ENCODE measurements around the gene HTRA2. TPM values are rescaled to one million over a fixed set of nuclear protein-coding genes. Genes with fewer than 3 reads are reported as not detected.

HTRA2 gene
- polyA plus RNA-seq, 3 donors: 31.2 to 34.5 (median 31.4) TPM

GRCh38 chr2:74511104-74511989 is 18.4 kb upstream of the HTRA2 start:
- DNase-seq (ENCODE audit: extremely low read depth in 1 of 11, low read depth in 9 of 11, low spot score in 4 of 11): no peak

GRCh38 chr2:74512744-74513604 is 16.8 kb upstream of the HTRA2 start:
- DNase-seq (ENCODE audit: extremely low read depth in 1 of 11, low read depth in 9 of 11, low spot score in 4 of 11): no peak

GRCh38 chr2:74513605-74514367 is 15.9 kb upstream of the HTRA2 start:
- no peak for DNase-seq (ENCODE audit: extremely low read depth in 1 of 11, low read depth in 9 of 11, low spot score in 4 of 11)

- DNase-seq (ENCODE audit: extremely low read depth in 1 of 11, low read depth in 9 of 11, low spot score in 4 of 11): no peak
Observed at GRCh38 chr2:74514368-74515270, 15.1 kb upstream of the HTRA2 start, which contains the start of gene TLX2. TSS of gene TLX2 (plus strand) at chr2:74514450. CDS start at chr2:74514807, 357 bp downstream.

- no peak for DNase-seq (ENCODE audit: extremely low read depth in 1 of 11, low read depth in 9 of 11, low spot score in 4 of 11)
Observed at GRCh38 chr2:74515271-74515980, 14.3 kb upstream of the HTRA2 start.

- DNase-seq (ENCODE audit: extremely low read depth in 1 of 11, low read depth in 9 of 11, low spot score in 4 of 11): no peak
Observed at GRCh38 chr2:74515981-74516633, 13.6 kb upstream of the HTRA2 start.

- no peak for DNase-seq (ENCODE audit: extremely low read depth in 1 of 11, low read depth in 9 of 11, low spot score in 4 of 11)
Observed at GRCh38 chr2:74516650-74517049, 13.1 kb upstream of the HTRA2 start.

- DNase-seq (ENCODE audit: extremely low read depth in 1 of 11, low read depth in 9 of 11, low spot score in 4 of 11): no peak
Observed at GRCh38 chr2:74522516-74522915, 7.2 kb upstream of the HTRA2 start.

- DNase-seq (ENCODE audit: extremely low read depth in 1 of 11, low read depth in 9 of 11, low spot score in 4 of 11): no peak
Observed at GRCh38 chr2:74524005-74524404, 5.7 kb upstream of the HTRA2 start.

GRCh38 chr2:74524955-74525716 is 4.6 kb upstream of the HTRA2 start:
- no peak for DNase-seq (ENCODE audit: extremely low read depth in 1 of 11, low read depth in 9 of 11, low spot score in 4 of 11)

GRCh38 chr2:74525717-74526648 is 3.8 kb upstream of the HTRA2 start, which contains the start of gene DQX1:
TSS of gene DQX1 (minus strand) at chr2:74526231. CDS start at chr2:74525729, 502 bp downstream.
- DNase-seq (ENCODE audit: extremely low read depth in 1 of 11, low read depth in 9 of 11, low spot score in 4 of 11): no peak

GRCh38 chr2:74526649-74527230 is 3.0 kb upstream of the HTRA2 start:
- no peak for DNase-seq (ENCODE audit: extremely low read depth in 1 of 11, low read depth in 9 of 11, low spot score in 4 of 11)

- no peak for DNase-seq (ENCODE audit: extremely low read depth in 1 of 11, low read depth in 9 of 11, low spot score in 4 of 11)
Observed at GRCh38 chr2:74527741-74528140, 2.0 kb upstream of the HTRA2 start.

- DNase-seq (ENCODE audit: extremely low read depth in 1 of 11, low read depth in 9 of 11, low spot score in 4 of 11): no peak
Observed at GRCh38 chr2:74528600-74529356, 955 bp upstream of the HTRA2 start.
